GM19099 (cell line): ENCODE measurements around the gene MEF2D.

ENCODE experiments used
- POLR2A ChIP-seq: IDR thresholded peaks from 3 replicates; pipeline ENCODE4 v1.6.1; 2011; ENCODE audit warnings: low read depth; ENCODE audit not compliant: insufficient read length; ENCODE audit errors: extremely low read depth

The MEF2D gene

DNA sequence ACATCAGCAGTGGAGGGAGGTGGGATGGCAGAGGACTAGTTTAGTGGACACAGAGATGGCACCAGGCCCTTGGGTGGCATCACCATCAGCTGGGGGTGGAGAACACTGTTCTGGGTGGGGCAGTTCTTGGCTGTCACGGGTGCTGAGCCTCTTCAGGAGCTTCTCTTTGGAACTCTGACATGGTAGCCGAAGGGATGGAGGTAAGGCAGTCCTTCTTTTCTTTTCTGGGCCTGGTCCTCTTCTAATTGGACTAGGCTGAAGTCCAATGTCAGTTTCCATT lies 8.3 kb upstream of the MEF2D start:
- no peak for TF ChIP-seq POLR2A

DNA sequence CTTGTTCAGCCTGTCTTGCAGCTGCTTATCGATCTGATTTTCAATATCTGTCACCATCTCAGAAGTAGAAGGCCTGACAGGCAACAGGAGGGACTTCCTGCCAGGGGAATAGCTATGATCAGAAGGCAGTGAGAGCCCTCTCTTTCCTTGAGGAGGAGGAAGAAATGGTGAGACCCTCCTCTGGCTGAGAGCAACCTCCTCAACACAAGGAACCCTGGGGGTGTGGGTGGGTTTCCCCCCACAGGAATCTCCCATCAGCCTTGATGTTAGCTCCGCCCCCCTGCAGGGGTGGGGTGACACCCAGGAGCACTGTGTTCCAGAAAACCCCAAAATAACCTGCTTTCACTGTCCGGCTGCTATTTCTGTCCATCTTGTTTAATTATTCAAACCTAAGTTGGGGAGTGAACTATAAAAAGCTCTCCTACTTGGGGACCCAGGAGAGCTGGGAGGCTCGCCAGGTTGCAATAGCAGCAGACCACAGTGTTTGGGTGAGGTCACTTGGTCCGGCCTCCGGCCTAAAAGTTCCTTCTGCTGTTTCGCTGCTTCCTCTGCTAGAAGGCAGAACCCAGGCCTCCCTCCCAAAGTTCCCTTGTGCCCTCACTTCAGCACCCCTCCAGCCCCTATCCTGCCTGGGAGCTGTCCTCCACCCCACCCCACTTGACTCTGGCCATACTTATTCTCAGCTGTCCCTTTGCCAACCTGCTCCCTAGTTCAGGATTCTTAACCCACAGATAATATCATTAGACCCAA lies 7.8 kb upstream of the MEF2D start:
- peak; percentile 50 for TF ChIP-seq POLR2A

DNA sequence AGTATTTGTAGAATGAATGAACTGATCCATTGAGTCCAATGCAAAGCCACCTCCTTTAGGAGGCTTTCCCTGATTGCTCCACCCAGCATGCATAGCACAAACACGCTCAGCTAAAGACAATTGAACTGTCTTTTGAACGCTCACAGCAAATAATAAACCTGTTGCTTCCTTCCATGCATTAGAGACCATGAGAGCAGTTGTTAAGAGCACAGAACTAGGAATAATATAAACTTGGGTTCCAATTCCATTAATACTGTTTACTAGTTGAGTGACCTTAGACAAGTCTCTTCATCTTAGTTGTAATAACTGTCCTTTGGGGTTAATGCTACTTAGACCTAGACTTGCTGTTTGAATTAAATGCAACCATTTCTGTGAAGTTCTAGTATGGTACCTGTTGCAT lies 5.9 kb upstream of the MEF2D start:
- TF ChIP-seq POLR2A: no peak

DNA sequence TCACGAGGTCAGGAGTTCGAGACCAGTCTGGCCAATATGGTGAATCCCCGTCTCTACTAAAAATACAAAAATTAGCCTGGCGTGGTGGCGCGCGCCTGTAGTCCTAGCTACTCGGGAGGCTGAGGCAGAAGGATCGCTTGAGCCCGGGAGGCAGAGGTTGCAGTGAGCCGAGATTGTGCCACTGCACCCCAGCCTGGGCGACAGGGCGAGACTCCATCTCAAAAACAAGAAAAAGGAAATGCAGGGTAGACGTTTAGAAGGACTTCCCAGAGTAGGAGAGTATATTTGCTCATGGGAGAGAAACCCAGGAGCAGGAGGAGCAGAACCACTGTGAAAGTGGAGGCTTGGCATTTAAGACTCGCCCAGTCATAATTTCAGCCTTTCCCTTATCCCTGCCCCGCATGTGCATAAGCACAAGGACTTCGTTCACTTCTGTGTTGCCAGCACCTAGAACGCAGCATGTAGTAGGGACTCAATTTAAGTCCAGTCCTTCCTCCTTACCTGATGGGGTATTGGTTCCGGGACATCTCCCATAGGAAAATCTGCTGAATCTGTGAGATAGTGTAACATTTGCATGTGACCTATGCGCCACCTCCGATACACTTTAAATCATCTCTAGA lies 5.2 kb upstream of the MEF2D start:
- TF ChIP-seq POLR2A: no peak

DNA sequence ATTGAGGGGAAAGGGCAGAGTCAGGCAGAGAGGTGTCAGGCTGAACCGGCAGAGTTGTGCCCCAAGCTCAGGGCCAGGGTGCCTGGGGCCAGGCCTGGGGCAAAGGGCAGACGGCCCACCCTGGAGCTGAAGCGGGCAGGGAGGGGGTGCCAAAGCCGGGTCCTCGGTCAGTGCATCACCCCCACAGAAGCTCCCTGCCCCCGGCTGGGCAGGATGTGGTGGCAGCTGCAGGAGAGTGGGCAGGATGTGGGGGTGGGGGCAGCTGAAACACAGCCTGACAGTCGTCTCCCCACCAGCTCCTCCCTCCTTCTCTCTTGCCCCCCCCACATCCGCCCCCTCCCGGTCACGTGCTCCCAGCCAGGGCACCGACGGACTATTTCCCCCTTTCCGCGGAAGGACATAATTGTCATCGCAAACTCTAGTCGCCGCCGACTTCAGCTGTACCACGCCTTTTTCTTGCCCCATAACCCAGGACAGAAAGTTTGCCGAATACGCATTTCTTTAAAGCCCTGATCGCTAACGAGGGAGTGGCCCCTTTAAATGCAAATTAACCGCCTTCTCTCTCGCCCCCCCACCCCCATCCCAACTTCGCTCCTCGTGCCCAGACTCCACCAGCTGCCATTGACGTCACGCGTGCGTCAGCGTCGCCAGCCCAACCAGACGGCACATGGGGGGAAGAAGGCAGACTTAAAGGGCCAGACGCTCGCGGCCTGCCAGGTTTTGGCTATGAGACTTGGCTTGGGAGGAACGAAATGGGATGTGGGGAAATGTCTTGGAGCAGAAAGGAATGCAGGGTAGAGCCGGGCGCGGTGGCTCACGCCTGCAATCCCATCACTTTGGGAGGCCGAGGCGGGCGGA lies 4.5 kb upstream of the MEF2D start:
- peak; percentile 58 for TF ChIP-seq POLR2A

DNA sequence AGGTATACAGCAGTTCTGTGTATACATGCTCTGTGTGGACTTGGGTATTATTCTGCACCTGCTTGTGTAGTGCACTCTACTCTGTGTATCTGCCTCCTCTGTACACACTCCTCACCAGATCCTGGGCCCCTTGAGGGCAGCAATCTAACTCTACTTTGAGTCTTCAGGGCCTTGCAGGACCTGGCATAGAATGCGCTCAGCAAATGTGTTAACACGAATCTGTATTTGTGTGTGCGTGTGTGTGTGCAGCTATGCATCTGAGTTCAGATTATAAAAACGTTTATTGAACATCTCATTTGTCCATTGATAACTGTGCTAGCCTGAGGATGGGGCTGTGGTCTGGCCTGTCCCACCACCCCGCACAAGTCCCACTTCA lies 3.9 kb upstream of the MEF2D start:
- no peak for TF ChIP-seq POLR2A

DNA sequence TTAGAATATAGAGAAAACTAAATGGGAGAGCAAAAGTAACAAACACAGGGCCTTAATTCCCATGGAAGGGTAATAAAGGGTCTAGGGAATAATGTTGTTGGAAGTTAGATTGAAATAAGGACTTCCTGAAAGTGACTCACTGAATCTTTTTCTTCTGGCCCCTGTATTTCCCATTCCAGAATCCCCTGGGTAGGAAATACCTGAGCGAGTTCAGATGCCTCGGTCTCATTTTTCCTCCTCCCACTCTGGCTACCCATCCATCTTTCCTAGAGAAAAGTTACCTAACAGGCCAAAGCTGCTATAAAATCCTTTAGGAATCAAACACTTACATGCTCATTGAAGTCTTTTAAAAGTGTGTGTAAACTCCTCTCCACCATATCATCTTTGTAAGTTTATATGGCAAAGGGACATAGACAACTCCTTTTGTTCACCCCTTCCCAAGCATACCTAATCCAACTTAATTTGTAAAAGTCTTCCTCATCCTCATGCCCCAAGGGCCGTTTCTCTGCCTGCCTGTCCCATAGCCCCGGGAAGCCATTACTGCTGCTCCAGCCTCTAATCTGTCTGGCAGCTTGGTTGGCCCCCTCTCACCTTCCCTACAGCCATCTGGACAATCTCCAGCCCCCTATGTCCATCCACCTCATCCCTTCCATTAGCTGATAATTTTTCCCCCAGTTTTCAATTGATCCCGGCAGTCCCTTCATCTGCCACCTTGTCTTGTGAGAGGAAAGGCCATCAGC lies 3.3 kb upstream of the MEF2D start:
- no peak for TF ChIP-seq POLR2A

DNA sequence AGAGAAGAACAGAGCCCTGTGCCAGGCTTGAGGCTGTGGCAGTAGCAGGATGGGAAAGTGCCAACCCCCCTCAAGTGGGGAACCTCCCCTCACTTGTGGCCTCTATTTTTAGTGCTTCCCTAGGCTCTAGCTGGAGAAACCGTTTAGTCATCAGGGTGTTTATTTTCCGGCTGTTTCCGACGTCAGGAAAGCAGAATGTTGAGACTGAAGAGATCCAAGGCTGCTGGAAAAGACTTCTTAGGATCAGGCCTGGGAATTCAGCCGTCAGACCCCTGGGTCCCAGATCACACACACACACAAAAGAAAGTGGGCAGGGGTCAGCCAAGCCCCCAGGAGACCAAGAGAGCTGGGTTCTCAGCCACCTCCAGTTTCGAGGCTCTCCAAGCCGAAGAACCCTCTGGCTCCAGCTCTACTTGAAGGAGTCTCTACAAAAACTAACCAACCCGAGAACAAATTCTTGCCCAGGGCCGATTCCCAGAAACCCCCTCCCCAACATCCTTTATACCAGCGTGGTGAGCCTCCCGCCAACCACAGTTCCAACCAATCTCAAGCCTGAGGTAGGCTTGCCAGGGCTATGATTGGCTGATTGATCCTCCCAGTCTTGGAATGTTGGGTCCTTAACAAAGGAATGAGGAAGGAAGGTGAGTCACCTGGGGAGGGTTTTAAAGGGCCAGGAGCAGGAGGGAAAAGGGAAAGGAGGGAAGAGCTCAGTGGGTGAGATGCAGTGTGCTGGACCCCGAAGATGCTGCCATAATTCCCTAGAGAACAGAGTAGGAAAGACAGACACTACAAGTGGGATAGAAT lies 2.5 kb upstream of the MEF2D start:
- TF ChIP-seq POLR2A: no peak

DNA sequence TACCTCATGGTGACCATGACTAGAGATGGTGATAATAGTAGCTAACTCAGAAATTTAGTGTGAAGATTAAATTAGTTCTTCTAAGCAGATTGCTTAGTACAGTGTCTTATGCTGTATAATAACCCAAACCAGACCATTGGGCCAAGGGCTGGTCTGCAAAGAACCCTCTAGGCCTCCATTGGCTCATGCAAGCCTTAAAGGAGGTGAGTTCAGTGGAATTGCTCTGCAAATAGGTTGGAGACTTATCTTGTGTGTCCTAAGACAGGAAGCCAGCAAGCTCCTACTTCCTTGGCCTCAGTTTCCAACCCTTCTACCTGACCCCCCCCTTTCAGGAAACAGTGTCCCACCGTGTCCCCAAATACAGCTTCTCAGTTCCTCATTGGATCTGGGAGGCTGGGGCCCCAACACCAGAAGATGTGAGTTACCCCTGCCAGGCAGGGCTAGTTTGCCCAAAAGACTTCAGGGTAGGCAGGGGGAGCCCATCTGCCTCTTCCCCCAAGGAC lies 1.9 kb upstream of the MEF2D start:
- no peak for TF ChIP-seq POLR2A

DNA sequence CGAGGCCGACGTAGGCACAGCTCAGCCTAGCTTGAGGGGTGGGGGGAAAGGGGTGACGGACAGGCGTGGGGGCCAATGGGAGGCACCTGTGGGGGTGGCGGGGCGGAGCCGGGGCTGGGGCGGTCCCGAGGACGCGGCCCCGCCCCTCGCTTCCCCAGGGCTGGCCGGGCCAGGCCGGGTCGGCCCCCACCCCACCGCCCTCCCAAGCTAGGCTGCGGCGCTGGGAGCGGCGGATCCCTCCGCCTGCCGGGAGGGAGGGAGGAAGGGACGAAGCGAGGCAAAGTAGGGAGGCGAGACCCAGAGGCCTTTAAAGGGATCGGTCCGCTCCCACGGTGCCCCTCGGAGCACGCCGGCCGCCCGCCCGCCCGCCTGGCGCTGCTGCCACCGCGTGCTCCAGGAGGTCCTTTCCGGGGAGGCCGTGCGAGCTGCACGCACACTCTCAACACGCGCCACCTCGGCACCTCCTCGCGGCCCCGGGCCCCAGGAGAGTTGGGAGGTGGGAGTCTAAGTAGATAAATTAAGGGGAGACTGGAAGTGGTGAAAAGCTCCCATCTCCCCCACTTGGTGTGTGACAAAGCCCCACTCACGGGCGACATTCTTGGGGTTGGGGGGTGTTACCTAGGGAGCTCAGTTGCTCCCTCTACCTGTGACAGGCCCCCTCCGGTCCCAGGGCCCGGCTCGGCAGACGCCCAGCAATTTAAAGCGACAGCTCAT lies 375 bp upstream of the MEF2D start:
- peak; percentile 75 for TF ChIP-seq POLR2A

DNA sequence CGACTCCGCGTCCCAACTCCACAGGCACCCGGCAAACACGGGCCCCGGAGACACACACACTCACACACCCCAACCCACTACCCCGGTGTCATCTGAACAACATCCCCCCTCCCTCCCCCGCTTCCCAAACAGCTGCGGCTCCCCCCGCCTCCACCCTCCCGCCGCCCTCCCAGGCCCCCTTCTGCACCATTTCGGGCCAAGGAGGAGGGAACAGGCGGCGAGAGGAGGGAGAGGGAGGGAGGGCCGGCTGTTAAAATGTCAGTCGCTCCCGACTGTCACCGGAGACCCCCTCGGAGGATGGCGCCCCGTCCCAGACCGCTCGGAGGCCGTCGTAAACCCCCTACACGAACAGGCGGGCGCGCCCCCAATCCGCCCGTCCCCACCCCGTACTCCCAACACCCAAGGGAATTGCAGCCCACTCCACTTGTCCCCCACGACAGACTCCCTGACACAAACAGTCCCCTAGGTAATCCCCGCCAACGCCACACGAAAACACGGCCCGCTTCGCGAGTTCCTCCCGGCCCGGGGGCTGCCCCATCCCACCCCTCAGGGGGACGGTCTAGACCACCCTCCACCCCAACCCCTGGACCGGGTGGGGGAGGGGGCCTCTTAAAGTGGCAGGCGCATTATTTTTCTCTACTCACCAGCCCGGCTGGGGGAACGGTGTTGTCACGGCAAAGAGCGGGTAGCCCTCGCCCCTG lies 583 bp downstream of the MEF2D start:
- TF ChIP-seq POLR2A: no peak

DNA sequence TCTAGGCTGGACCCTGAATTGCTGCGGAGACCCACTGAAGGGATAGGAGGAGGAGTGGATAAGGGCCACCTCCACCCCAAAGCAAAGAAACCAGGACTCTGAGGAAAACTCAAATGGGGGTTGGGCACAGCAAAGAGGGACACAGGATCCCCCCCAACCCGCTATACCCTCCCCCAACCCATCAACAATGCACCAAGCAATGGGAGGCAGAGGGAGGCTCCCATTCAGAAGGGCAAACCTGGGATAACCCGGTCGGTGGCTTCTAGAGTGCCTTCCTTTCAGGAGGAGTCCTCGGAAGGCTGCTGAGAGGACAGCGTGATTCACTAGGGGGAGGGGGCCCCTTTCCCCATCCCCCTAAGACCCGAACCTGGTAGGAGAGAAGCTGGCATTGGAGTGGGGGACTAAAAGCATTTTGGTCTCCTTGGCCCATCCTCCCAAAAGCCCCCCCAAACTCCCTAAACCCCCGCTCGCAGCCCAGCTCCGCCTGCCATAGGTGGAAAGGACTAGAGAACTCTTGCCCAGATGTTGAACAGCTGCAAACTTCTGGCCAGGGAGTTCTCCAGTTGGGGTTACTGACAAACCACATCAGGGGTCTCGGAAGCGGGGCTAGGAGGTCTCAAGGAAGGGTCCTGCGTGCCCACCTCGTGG lies 1.3 kb downstream of the MEF2D start:
- TF ChIP-seq POLR2A: no peak
